GM12878 (cell line): ENCODE data around the gene P3R3URF. TPM values are rescaled to one million over a fixed set of nuclear protein-coding genes. Genes with fewer than 3 reads are reported as not detected.

Experiments used
- CTCF ChIP-seq, 3 experiments: IDR thresholded peaks in 2 of 3; conservative IDR thresholded peaks in 1 of 3; 2 replicates each; pipeline ENCODE4 v1.5.1; 2011; ENCODE audit warnings: low read depth in 3 of 3, low read length in 3 of 3, mild to moderate bottlenecking in 3 of 3, control low read depth in 2 of 3, moderate library complexity in 2 of 3, inconsistent platforms in 1 of 3, mixed read lengths in 1 of 3; ENCODE audit not compliant: control insufficient read depth in 2 of 3, insufficient read depth in 1 of 3; ENCODE audit errors: extremely low read depth in 1 of 3
- ELK1 ChIP-seq: IDR thresholded peaks from 2 replicates; pipeline ENCODE4 v1.6.1; 2012; ENCODE audit warnings: low read depth, low read length, improper control_type of control experiment
- USF1 ChIP-seq: IDR thresholded peaks from 2 replicates; pipeline ENCODE4 v1.6.1; 2011; ENCODE audit warnings: borderline replicate concordance, low read depth, mild to moderate bottlenecking, moderate library complexity, mixed read lengths, low read length; ENCODE audit not compliant: insufficient read depth; ENCODE audit errors: extremely low read length
- polyA plus RNA-seq, 11 experiments: library from polyadenylated mRNA; depleted of rRNA in 4 of 11; unstranded in 6 of 11; stranded (reverse) in 5 of 11; fragments of >200 nt; fragmentation: Nextera tagmentation in 4 of 11; fragmentation: Illumina TruSeq in 1 of 11; extraction: Ambion mirVana in 4 of 11; extraction: Trizol in 1 of 11; gene quantifications; 1 replicate in 1 of 11; 2 replicates in 10 of 11; pipeline versions ENCODE4 v1.2.1 to v1.2.3, GENCODE V29; 2011 to 2016; ENCODE audit warnings: inconsistent platforms in 2 of 11, missing spikeins in 2 of 11, low read depth in 1 of 11
- total RNA-seq, 4 experiments: library from RNA; depleted of rRNA in 3 of 4; stranded (reverse); fragments of >200 nt in 3 of 4; fragmentation: Illumina TruSeq in 1 of 4; extraction: Trizol in 1 of 4; gene quantifications; 2 replicates each; pipeline versions ENCODE4 v1.2.1 to v1.2.3, GENCODE V29; 2013 to 2021

P3R3URF gene
- total and polyA plus RNA-seq, 10 of the 15 experiments (the other 5 are each of a cell fraction or from before 2014, with no cell fraction given): not detected

- peak; percentile 24 to 38 (median 37); a peak in 4 of 6 replicates for TF ChIP-seq CTCF (IDR thresholded peaks at IDR 0.05 in 2 of 3, conservative IDR thresholded peaks at IDR 0.05 in 1 of 3; ENCODE audit: control insufficient read depth in 2 of 3, extremely low read depth in 1 of 3, insufficient read depth in 1 of 3, low read depth in 3 of 3, low read length in 3 of 3)
- no peak for TF ChIP-seq ELK1
- TF ChIP-seq USF1: no peak
Observed at GRCh38 chr1:46180082-46180616, 3.9 kb upstream of the P3R3URF start (continued).
